Activated CD4-positive, alpha-beta memory T cell treated with anti-CD3 and anti-CD28 coated beads for 36 hours (primary cell): ENCODE results near the gene WDR27. TPM values are rescaled to one million over a fixed set of nuclear protein-coding genes. Genes with fewer than 3 reads are reported as not detected.

Source experiments
- CTCF ChIA-PET: fragments of 350-600 bp; sonication (Branson Sonifier 250); formaldehyde crosslinking; loops from one replicate; lab custom pipeline; 2021; ENCODE audit warnings: antibody characterized with exemption, inconsistent platforms; lab: Charles Lee
- POLR2A ChIA-PET: fragments of 350-600 bp; sonication (Branson Sonifier 250); formaldehyde crosslinking; loops from one replicate; lab custom pipeline; 2021; ENCODE audit warnings: antibody characterized with exemption; lab: Charles Lee
- DNase-seq: peaks from one replicate; pipeline ENCODE4 v3.0.0-alpha.2; 2020
- H3K27ac Mint-ChIP-seq: one replicate; pipeline ENCODE4 v1.8.0; 2021; ENCODE audit warnings: mixed read lengths
- H3K27me3 Mint-ChIP-seq: one replicate; pipeline ENCODE4 v1.8.0; 2021; ENCODE audit warnings: mixed read lengths
- H3K36me3 Mint-ChIP-seq: one replicate; pipeline ENCODE4 v1.8.0; 2021; ENCODE audit warnings: mixed read lengths
- H3K4me1 Mint-ChIP-seq: one replicate; pipeline ENCODE4 v1.8.0; 2021; ENCODE audit warnings: low read depth, mixed read lengths
- H3K4me3 Mint-ChIP-seq: one replicate; pipeline ENCODE4 v1.8.0; 2021; ENCODE audit warnings: mild to moderate bottlenecking, mixed read lengths
- H3K9me3 Mint-ChIP-seq: one replicate; pipeline ENCODE4 v1.8.0; 2021; ENCODE audit warnings: mixed read lengths
- intact Hi-C: fragments of 100-400 bp; cut with micrococcal nuclease; formaldehyde crosslinking; loops from one replicate; pipeline ENCODE4 v1.15.1; 2023
- total RNA-seq, 2 experiments: library from RNA; stranded (reverse); gene quantifications; one replicate each; pipeline ENCODE4 v1.2.3, GENCODE V29; 2021

The WDR27 gene
- total RNA-seq, 2 experiments from 2014 or later: 39.7 to 41.6 TPM

GRCh38 chr6:169421586-169422264, 280.1 kb downstream of the WDR27 start:
- intact Hi-C loops: no loop called here
- Mint-ChIP-seq H3K4me3 (no peak overlapping the region), H3K4me1 (no peaks in the 10 kb centered on the region), H3K36me3 (no peaks in the 10 kb centered on the region), H3K27me3 (peaks cover 2% of the 10 kb centered on the region), H3K9me3 (peaks cover 5% of the 10 kb centered on the region), H3K27ac (no peak overlapping the region)
- ChIA-PET POLR2A (no interaction called here), CTCF (no interaction called here)
- DNase-seq: no peak

GRCh38 chr6:169420912-169421543, 280.8 kb downstream of the WDR27 start:
- no peak overlapping the region for H3K27ac Mint-ChIP-seq
- H3K27me3 Mint-ChIP-seq: peaks cover 2% of the 10 kb centered on the region
- CTCF ChIA-PET: no interaction called here
- POLR2A ChIA-PET: no interaction called here
- H3K36me3 Mint-ChIP-seq: no peaks in the 10 kb centered on the region
- H3K4me3 Mint-ChIP-seq: no peak overlapping the region
- no peak for DNase-seq
- H3K4me1 Mint-ChIP-seq: no peaks in the 10 kb centered on the region
- intact Hi-C loops: no loop called here
- H3K9me3 Mint-ChIP-seq: peaks cover 5% of the 10 kb centered on the region

- DNase-seq: no peak
- peaks cover 2% of the 10 kb centered on the region for H3K27me3 Mint-ChIP-seq
- H3K36me3 Mint-ChIP-seq: no peaks in the 10 kb centered on the region
- ChIA-PET CTCF (no interaction called here), POLR2A (no interaction called here)
- H3K27ac Mint-ChIP-seq: no peak overlapping the region
- peaks cover 14% of the 10 kb centered on the region for H3K9me3 Mint-ChIP-seq
- no peak overlapping the region for H3K4me3 Mint-ChIP-seq
- H3K4me1 Mint-ChIP-seq: no peaks in the 10 kb centered on the region
- intact Hi-C loops: no loop called here
Observed at GRCh38 chr6:169417101-169417500, 284.7 kb downstream of the WDR27 start.

- intact Hi-C loops: no loop called here
- peaks cover 14% of the 10 kb centered on the region for H3K9me3 Mint-ChIP-seq
- no peaks in the 10 kb centered on the region for H3K4me1 Mint-ChIP-seq
- H3K27me3 Mint-ChIP-seq: no peaks in the 10 kb centered on the region
- H3K4me3 Mint-ChIP-seq: no peak overlapping the region
- H3K36me3 Mint-ChIP-seq: no peaks in the 10 kb centered on the region
- ChIA-PET CTCF (no interaction called here), POLR2A (no interaction called here)
- no peak for DNase-seq
- H3K27ac Mint-ChIP-seq: no peak overlapping the region
Observed at GRCh38 chr6:169416249-169416648, 285.6 kb downstream of the WDR27 start.

- no peak overlapping the region for H3K27ac Mint-ChIP-seq
- POLR2A ChIA-PET: no interaction called here
- no peak overlapping the region for H3K4me3 Mint-ChIP-seq
- peaks cover 14% of the 10 kb centered on the region for H3K9me3 Mint-ChIP-seq
- no peaks in the 10 kb centered on the region for H3K4me1 Mint-ChIP-seq
- DNase-seq: no peak
- intact Hi-C loops: no loop called here
- CTCF ChIA-PET: no interaction called here
- no peaks in the 10 kb centered on the region for H3K36me3 Mint-ChIP-seq
- H3K27me3 Mint-ChIP-seq: peaks cover 2% of the 10 kb centered on the region
Observed at GRCh38 chr6:169415179-169415578, 286.6 kb downstream of the WDR27 start.

GRCh38 chr6:169411722-169412121, 290.1 kb downstream of the WDR27 start:
- CTCF ChIA-PET: no interaction called here

GRCh38 chr6:169411296-169411695, 290.5 kb downstream of the WDR27 start:
- POLR2A ChIA-PET: no interaction called here
- CTCF ChIA-PET: no interaction called here

More at GRCh38 chr6:169411722-169412121, 290.1 kb downstream of the WDR27 start:
- Mint-ChIP-seq H3K36me3 (no peaks in the 10 kb centered on the region), H3K4me1 (no peaks in the 10 kb centered on the region), H3K9me3 (peaks cover 14% of the 10 kb centered on the region), H3K27me3 (peaks cover 9% of the 10 kb centered on the region), H3K4me3 (no peak overlapping the region), H3K27ac (no peak overlapping the region)
- POLR2A ChIA-PET: no interaction called here
- intact Hi-C loops: no loop called here
- DNase-seq: no peak

GRCh38 chr6:169409742-169410312, 292.0 kb downstream of the WDR27 start:
- no peak overlapping the region for H3K4me3 Mint-ChIP-seq
- no peaks in the 10 kb centered on the region for H3K36me3 Mint-ChIP-seq
- ChIA-PET POLR2A (no interaction called here), CTCF (no interaction called here)
- H3K9me3 Mint-ChIP-seq: peaks cover 8% of the 10 kb centered on the region
- intact Hi-C loops: no loop called here
- H3K27ac Mint-ChIP-seq: no peak overlapping the region
- peaks cover 12% of the 10 kb centered on the region for H3K27me3 Mint-ChIP-seq
- no peaks in the 10 kb centered on the region for H3K4me1 Mint-ChIP-seq
- no peak for DNase-seq

More at GRCh38 chr6:169411296-169411695, 290.5 kb downstream of the WDR27 start:
- Mint-ChIP-seq H3K36me3 (no peaks in the 10 kb centered on the region), H3K27ac (no peak overlapping the region), H3K9me3 (peaks cover 14% of the 10 kb centered on the region), H3K27me3 (peaks cover 12% of the 10 kb centered on the region), H3K4me1 (no peaks in the 10 kb centered on the region), H3K4me3 (no peak overlapping the region)
- intact Hi-C loops: no loop called here
- DNase-seq: no peak

- no peak overlapping the region for H3K4me3 Mint-ChIP-seq
- no peaks in the 10 kb centered on the region for H3K4me1 Mint-ChIP-seq
- intact Hi-C loops: no loop called here
- ChIA-PET POLR2A (no interaction called here), CTCF (no interaction called here)
- H3K36me3 Mint-ChIP-seq: no peaks in the 10 kb centered on the region
- no peak overlapping the region for H3K27ac Mint-ChIP-seq
- DNase-seq: no peak
- peaks cover 16% of the 10 kb centered on the region for H3K27me3 Mint-ChIP-seq
- no peaks in the 10 kb centered on the region for H3K9me3 Mint-ChIP-seq
Observed at GRCh38 chr6:169407325-169407724, 294.5 kb downstream of the WDR27 start.

Other genes with a start within 250 kb of the WDR27 start
- 10 to 100 TPM; 15.1 to 15.4 TPM for gene C6orf120, start 97 bp upstream of the WDR27 start, total RNA-seq
- 10 to 100 TPM; 75.5 to 77.9 TPM for gene PHF10, start 22.5 kb upstream of the WDR27 start, total RNA-seq
- gene DYNLT2, start 49.5 kb upstream of the WDR27 start, total RNA-seq: 1 to 10 TPM; 2.0 to 2.1 TPM
- 10 to 100 TPM; 23.9 to 24.6 TPM for gene ERMARD, start 49.6 kb upstream of the WDR27 start, total RNA-seq